H9 (cell line): Measurements from ENCODE around the gene TCN2. TPM values are rescaled to one million over a fixed set of nuclear protein-coding genes. Genes with fewer than 3 reads are reported as not detected.

ENCODE experiments used
- DNase-seq: peaks from one replicate; pipeline ENCODE4 v3.0.0-alpha.2; 2017
- H2AFZ ChIP-seq: one replicate; pipeline ENCODE4 v1.6.1; 2013; ENCODE audit warnings: mild to moderate bottlenecking, low read length, control low read depth, moderate library complexity
- H2AK5ac ChIP-seq: 2 replicates; pipeline ENCODE4 v1.6.1; 2013; ENCODE audit warnings: low read length, control low read depth, mixed read lengths; ENCODE audit not compliant: insufficient read length
- H2BK120ac ChIP-seq: one replicate; pipeline ENCODE4 v1.6.1; 2013; ENCODE audit warnings: low read depth, mild to moderate bottlenecking, low read length, control low read depth, inconsistent platforms; ENCODE audit not compliant: poor library complexity, severe bottlenecking
- H2BK12ac ChIP-seq: 2 replicates; pipeline ENCODE4 v1.6.1; 2013; ENCODE audit warnings: low read length, control low read depth, mixed read lengths, low read depth; ENCODE audit not compliant: insufficient read length
- H2BK15ac ChIP-seq: 2 replicates; pipeline ENCODE4 v1.6.1; 2013; ENCODE audit warnings: low read depth, low read length, control low read depth
- H2BK20ac ChIP-seq: one replicate; pipeline ENCODE4 v1.6.1; 2013; ENCODE audit warnings: low read depth, mild to moderate bottlenecking, low read length, control low read depth, inconsistent platforms; ENCODE audit not compliant: poor library complexity, severe bottlenecking
- H2BK5ac ChIP-seq: 2 replicates; pipeline ENCODE4 v1.6.1; 2013; ENCODE audit warnings: low read length, control low read depth, mixed read lengths; ENCODE audit not compliant: insufficient read length
- H3K14ac ChIP-seq: 2 replicates; pipeline ENCODE4 v1.6.1; 2013; ENCODE audit warnings: low read length, control low read depth; ENCODE audit not compliant: insufficient read depth
- H3K18ac ChIP-seq: 2 replicates; pipeline ENCODE4 v1.6.1; 2013; ENCODE audit warnings: low read depth, mild to moderate bottlenecking, mixed read lengths, low read length, control low read depth; ENCODE audit not compliant: insufficient read length
- H3K23ac ChIP-seq: 2 replicates; pipeline ENCODE4 v1.6.1; 2013; ENCODE audit warnings: low read length, control low read depth, mixed read lengths, low read depth; ENCODE audit not compliant: insufficient read length
- H3K23me2 ChIP-seq: 2 replicates; pipeline ENCODE4 v1.6.1; 2013; ENCODE audit warnings: low read depth, mild to moderate bottlenecking, mixed read lengths, low read length, control low read depth; ENCODE audit not compliant: insufficient read length, poor library complexity, severe bottlenecking
- H3K27ac ChIP-seq: 2 replicates; pipeline ENCODE4 v1.5.1; 2013; ENCODE audit warnings: low read length, control low read depth, mixed read lengths, low read depth; ENCODE audit not compliant: insufficient read length
- H3K27me3 ChIP-seq: 2 replicates; pipeline ENCODE4 v1.6.1; 2013; ENCODE audit warnings: low read length, control low read depth, inconsistent platforms; ENCODE audit not compliant: insufficient read depth
- H3K4ac ChIP-seq: 2 replicates; pipeline ENCODE4 v1.6.1; 2013; ENCODE audit warnings: low read depth, mild to moderate bottlenecking, control low read depth, inconsistent platforms, low read length, moderate library complexity
- H3K4me1 ChIP-seq: 2 replicates; pipeline ENCODE4 v1.6.1; 2013; ENCODE audit warnings: low read length, control low read depth, inconsistent platforms; ENCODE audit not compliant: insufficient read depth
- H3K4me2 ChIP-seq: 2 replicates; pipeline ENCODE4 v1.6.1; 2013; ENCODE audit warnings: low read length, control low read depth, mixed read lengths; ENCODE audit not compliant: insufficient read length, insufficient read depth
- H3K56ac ChIP-seq: 2 replicates; pipeline ENCODE4 v1.6.1; 2013; ENCODE audit warnings: low read depth, mild to moderate bottlenecking, mixed read lengths, low read length, control low read depth; ENCODE audit not compliant: insufficient read length
- H3K79me1 ChIP-seq: 2 replicates; pipeline ENCODE4 v1.6.1; 2013; ENCODE audit warnings: low read depth, mild to moderate bottlenecking, moderate library complexity, low read length, control low read depth, inconsistent platforms; ENCODE audit not compliant: insufficient read depth, poor library complexity, severe bottlenecking
- H3K79me2 ChIP-seq: 2 replicates; pipeline ENCODE4 v1.6.1; 2013; ENCODE audit warnings: low read length, control low read depth, inconsistent platforms; ENCODE audit not compliant: insufficient read depth
- H3K9ac ChIP-seq: 2 replicates; pipeline ENCODE4 v1.6.1; 2013; ENCODE audit warnings: low read length, control low read depth, mixed read lengths; ENCODE audit not compliant: insufficient read length; ENCODE audit errors: extremely low read depth
- H3K9me3 ChIP-seq: one replicate; pipeline ENCODE4 v1.6.1; 2013; ENCODE audit warnings: low read depth, low read length, inconsistent platforms; ENCODE audit not compliant: control insufficient read depth
- H3T11ph ChIP-seq: one replicate; pipeline ENCODE4 v1.6.1; 2013; ENCODE audit warnings: mild to moderate bottlenecking, low read length, control low read depth, inconsistent platforms
- H4K20me1 ChIP-seq: one replicate; pipeline ENCODE4 v1.6.1; 2013; ENCODE audit not compliant: control insufficient read depth, insufficient read length, insufficient read depth
- H4K5ac ChIP-seq: 2 replicates; pipeline ENCODE4 v1.6.1; 2013; ENCODE audit warnings: low read depth, mild to moderate bottlenecking, mixed read lengths, low read length, control low read depth; ENCODE audit not compliant: insufficient read length
- H4K8ac ChIP-seq: replicated peaks from 2 replicates; pipeline ENCODE4 v1.6.1; 2013; ENCODE audit warnings: low read length, control low read depth, mixed read lengths, low read depth; ENCODE audit not compliant: insufficient read length
- H4K91ac ChIP-seq: 2 replicates; pipeline ENCODE4 v1.6.1; 2013; ENCODE audit warnings: low read depth, mild to moderate bottlenecking, moderate library complexity, mixed read lengths, low read length, control low read depth; ENCODE audit not compliant: insufficient read length
- H3K27ac Mint-ChIP-seq, 3 experiments: 2 replicates in 2 of 3; 3 replicates in 1 of 3; pipeline ENCODE4 v1.8.0; 2020 to 2021; ENCODE audit warnings: mixed read lengths in 3 of 3, mild to moderate bottlenecking in 1 of 3, moderate library complexity in 1 of 3
- H3K27me3 Mint-ChIP-seq: 2 replicates; pipeline ENCODE4 v1.8.0; 2021; ENCODE audit warnings: low read depth, mild to moderate bottlenecking, moderate library complexity, mixed read lengths
- H3K36me3 Mint-ChIP-seq, 3 experiments: 2 replicates in 2 of 3; 3 replicates in 1 of 3; pipeline ENCODE4 v1.8.0; 2020 to 2021; ENCODE audit warnings: low read depth in 3 of 3, mixed read lengths in 3 of 3; ENCODE audit not compliant: insufficient read depth in 1 of 3
- H3K4me1 Mint-ChIP-seq, 2 experiments: 2 replicates each; pipeline ENCODE4 v1.8.0; 2020; ENCODE audit warnings: mixed read lengths in 2 of 2
- H3K4me3 Mint-ChIP-seq, 2 experiments: 2 replicates in 1 of 2; 3 replicates in 1 of 2; pipeline ENCODE4 v1.8.0; 2020 to 2021; ENCODE audit warnings: mild to moderate bottlenecking in 2 of 2, mixed read lengths in 2 of 2, moderate library complexity in 1 of 2
- H3K9me3 Mint-ChIP-seq, 2 experiments: 2 replicates in 1 of 2; 3 replicates in 1 of 2; pipeline ENCODE4 v1.8.0; 2020; ENCODE audit warnings: mild to moderate bottlenecking in 2 of 2, mixed read lengths in 2 of 2, moderate library complexity in 1 of 2
- CTCF ChIP-seq: fragments of 200-600 bp; sonication (generic); conservative IDR thresholded peaks from 3 replicates; pipeline ENCODE4 v1.8.0; 2021; ENCODE audit warnings: antibody characterized with exemption, mild to moderate bottlenecking
- WGBS: extraction: QIAGEN DNeasy Blood & Tissue Kit; methylation state at CpG from one replicate; pipeline ENCODE4 v1.1.7; 2013; ENCODE audit warnings: missing lambda C conversion rate, low lambda C conversion rate, mixed read lengths; ENCODE audit not compliant: insufficient read length; ENCODE audit errors: extremely low coverage; 5-methylcytosine and 5-hydroxymethylcytosine counted together
- total RNA-seq: library from RNA; stranded (reverse); gene quantifications from 2 replicates; pipeline ENCODE4 v1.2.1, GENCODE V29; 2021

Gene TCN2
- total RNA-seq, 1 experiment from 2014 or later, result 42.2 TPM

DNA sequence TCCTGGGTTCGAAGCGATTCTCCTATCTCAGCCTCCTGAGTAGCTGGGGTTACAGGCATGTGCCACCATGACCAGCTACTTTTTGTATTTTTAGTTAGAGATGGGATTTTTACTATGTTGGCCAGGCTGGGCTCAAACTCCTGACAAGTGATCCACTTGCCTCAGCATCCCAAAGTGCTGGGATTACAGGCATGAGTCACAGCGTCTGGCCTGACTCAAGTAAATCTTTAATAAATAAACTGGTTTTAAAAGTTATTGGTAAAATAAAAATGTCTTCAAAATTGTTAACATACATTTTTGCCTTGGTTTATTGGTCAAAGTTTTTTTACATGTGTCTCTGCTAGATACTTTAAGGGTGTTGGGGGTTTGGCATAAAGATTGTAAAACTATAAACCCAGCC, 8.0 kb upstream of the TCN2 start:
- Histone ChIP-seq H3K4me2 (no peak overlapping the region), H2BK12ac (no peak overlapping the region), H3K14ac (no peak overlapping the region), H4K20me1 (no peaks in the 10 kb centered on the region), H4K91ac (no peak overlapping the region), H3K23ac (no peak overlapping the region), H4K5ac (no peak overlapping the region), H3K9me3 (no peaks in the 10 kb centered on the region), H3K23me2 (no peaks in the 10 kb centered on the region), H3K56ac (no peak overlapping the region), H3K18ac (no peak overlapping the region), H3K79me1 (no peaks in the 10 kb centered on the region), H3K79me2 (no peaks in the 10 kb centered on the region), H2BK5ac (no peak overlapping the region), H2AFZ (no peak overlapping the region), H4K8ac (no peak overlapping the region), H3K4me1 (no peaks in the 10 kb centered on the region), H3K4ac (no peak overlapping the region), H2AK5ac (no peak overlapping the region), H3K9ac (no peak overlapping the region), H2BK120ac (no peak overlapping the region), H3K27ac (no peak overlapping the region), H2BK20ac (no peak overlapping the region), H3K27me3 (no peaks in the 10 kb centered on the region), H3T11ph (no peak overlapping the region), H2BK15ac (no peak overlapping the region)
- Mint-ChIP-seq H3K4me3 (no peak overlapping the region), H3K27ac (no peak overlapping the region), H3K4me1 (peaks cover 2 to 6% of the 10 kb centered on the region in 2 experiments; a peak in 3 of 4 replicates), H3K36me3 (no peaks in the 10 kb centered on the region; a peak in 1 of 7 replicates), H3K9me3 (peaks cover 0 to 3% of the 10 kb centered on the region in 2 experiments; a peak in 2 of 5 replicates), H3K27me3 (peaks cover 8% of the 10 kb centered on the region; the same call in 1 of the 2 replicates)
- no peak for TF ChIP-seq CTCF
- WGBS, result no CpG with 5 or more reads among the region's 3 CpGs
- no peak for DNase-seq
